ENCODE measurements around the gene CCDC17. TPM values are rescaled to one million over a fixed set of nuclear protein-coding genes. Genes with fewer than 3 reads are reported as not detected.
A peak's percentile ranks its signal among the peaks of the same experiment; 100 is the strongest.

CCDC17 gene
- 1 to 10 TPM; 1.2 to 4.7 (median 1.6) TPM for total RNA-seq

DNA sequence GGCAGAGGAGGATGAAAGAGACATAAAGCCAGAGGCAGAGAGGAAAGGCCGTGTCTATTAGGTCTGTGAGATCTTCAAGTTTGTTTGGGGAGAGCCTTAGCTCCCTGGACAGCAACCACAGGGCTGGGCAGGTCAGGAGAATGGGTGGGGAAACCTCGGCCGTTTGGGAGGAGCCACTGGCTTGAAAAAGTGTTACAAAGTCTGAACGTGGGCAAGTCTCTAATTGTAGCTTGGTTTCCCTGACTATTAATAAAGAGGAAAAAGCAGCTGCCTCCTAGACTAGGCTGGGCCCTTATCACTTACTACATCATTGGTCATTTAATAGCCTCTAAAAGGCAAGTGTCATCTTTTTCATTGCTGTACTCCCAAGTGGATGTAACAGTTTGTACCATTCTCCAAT, at the start of gene CCDC17:
Gene CCDC17 (minus strand): TSS at position 83 of the 400 bp plus-strand sequence. CDS start 145 bp downstream, outside the sequence.
- Histone ChIP-seq H3K9me3 (no peaks in the 10 kb centered on the region), H3K36me3 (peaks cover 0 to 62% of the 10 kb centered on the region in 2 donors), H3K27me3 (no peaks in the 10 kb centered on the region), H3K27ac (peak within 1 kb of the TSS in 3 of 4 donors; percentile 12 to 66 (median 63)), H3K4me3 (peak within 1 kb of the TSS in 1 of 2 donors; percentile 37), H3K4me1 (peaks cover 0 to 40% (median 0%) of the 10 kb centered on the region in 3 donors)
- ATAC-seq: no peak
- TF ChIP-seq POLR2A (IDR thresholded peaks at IDR 0.05): no peak
- TF ChIP-seq, protein P1, sequence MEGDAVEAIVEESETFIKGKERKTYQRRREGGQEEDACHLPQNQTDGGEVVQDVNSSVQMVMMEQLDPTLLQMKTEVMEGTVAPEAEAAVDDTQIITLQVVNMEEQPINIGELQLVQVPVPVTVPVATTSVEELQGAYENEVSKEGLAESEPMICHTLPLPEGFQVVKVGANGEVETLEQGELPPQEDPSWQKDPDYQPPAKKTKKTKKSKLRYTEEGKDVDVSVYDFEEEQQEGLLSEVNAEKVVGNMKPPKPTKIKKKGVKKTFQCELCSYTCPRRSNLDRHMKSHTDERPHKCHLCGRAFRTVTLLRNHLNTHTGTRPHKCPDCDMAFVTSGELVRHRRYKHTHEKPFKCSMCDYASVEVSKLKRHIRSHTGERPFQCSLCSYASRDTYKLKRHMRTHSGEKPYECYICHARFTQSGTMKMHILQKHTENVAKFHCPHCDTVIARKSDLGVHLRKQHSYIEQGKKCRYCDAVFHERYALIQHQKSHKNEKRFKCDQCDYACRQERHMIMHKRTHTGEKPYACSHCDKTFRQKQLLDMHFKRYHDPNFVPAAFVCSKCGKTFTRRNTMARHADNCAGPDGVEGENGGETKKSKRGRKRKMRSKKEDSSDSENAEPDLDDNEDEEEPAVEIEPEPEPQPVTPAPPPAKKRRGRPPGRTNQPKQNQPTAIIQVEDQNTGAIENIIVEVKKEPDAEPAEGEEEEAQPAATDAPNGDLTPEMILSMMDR (IDR thresholded peaks at IDR 0.05): no peak
- TF ChIP-seq EP300 (IDR thresholded peaks at IDR 0.05): no peak
- TF ChIP-seq POLR2AphosphoS5 (IDR thresholded peaks at IDR 0.05): no peak
- 25 to 32% methylated on average over 4 of the region's 4 CpGs for WGBS, 2 donors (ENCODE audit: low coverage in 1 of 2)

DNA sequence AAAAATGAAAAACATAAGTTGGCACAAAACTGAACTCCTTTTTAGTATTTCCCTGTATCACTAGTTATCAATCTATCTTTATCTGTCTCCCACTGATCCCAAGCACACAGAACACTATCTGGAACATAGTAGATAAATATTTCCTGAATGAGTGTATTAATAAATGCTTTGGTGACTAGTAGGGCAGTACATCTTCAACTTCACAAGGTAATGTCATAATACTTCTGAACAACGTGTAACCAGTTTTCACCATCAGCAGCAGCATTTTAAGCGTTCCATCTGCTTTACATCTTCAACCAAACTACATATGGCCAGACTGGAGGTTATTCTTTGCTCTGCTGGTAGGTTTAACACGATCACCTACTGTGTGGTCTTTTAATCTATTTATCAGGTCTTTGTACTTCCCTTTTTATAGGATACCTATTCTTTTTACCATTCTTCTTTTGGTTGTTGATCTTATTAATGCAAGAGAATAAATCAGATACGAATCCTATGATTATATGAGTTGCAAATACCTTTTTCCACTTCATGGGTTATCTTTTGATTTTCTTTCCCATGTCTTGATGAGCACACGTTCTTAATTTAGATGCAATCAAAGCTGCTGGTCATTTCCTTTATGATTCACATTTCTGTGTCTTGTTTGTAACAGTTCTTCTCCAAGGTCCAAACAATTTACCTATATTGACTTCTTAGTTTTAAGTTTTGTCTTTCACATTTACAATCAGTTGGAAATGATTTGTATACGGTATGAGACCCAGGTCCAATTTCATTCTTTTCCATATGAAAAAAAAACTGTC, 46.2 kb upstream of the CCDC17 start:
- H3K4me3 ChIP-seq: no peak overlapping the region
- no peaks in the 10 kb centered on the region for H3K9me3 ChIP-seq
- TF ChIP-seq POLR2AphosphoS5 (IDR thresholded peaks at IDR 0.05) (no peak), EP300 (IDR thresholded peaks at IDR 0.05) (no peak), POLR2A (IDR thresholded peaks at IDR 0.05) (no peak)
- TF ChIP-seq, protein P1 (IDR thresholded peaks at IDR 0.05): no peak
- no peak for ATAC-seq
- H3K4me1 ChIP-seq: peaks cover 2 to 85% (median 5%) of the 10 kb centered on the region in 3 donors
- no peaks in the 10 kb centered on the region for H3K27me3 ChIP-seq
- no peak overlapping the region for H3K27ac ChIP-seq
- no peaks in the 10 kb centered on the region for H3K36me3 ChIP-seq
- WGBS, 2 donors (ENCODE audit: low coverage in 1 of 2): 35 to 70% methylated on average over 6 of the region's 6 CpGs

DNA sequence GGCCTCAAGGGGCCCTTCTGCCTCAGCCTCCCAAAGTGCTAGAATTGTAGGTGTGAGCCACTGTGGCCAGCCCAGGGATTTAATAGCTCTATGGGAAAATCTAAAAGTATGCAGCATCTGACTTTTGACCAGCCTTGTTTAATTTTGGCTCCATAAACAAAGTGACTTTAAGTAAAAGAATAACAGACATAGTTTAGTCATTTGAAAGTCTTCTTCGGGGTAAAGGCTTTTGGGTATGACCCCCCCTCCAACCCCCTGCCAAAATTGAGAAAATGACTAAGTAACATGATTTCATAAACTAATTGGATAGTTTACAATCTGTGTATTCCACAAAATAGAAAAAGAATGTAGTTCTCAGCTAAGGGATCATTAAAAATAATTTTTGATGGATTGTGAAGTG, 45.5 kb upstream of the CCDC17 start:
- ATAC-seq: no peak
- Histone ChIP-seq H3K27ac (no peak overlapping the region), H3K27me3 (no peaks in the 10 kb centered on the region), H3K9me3 (no peaks in the 10 kb centered on the region), H3K4me3 (no peak overlapping the region), H3K36me3 (no peaks in the 10 kb centered on the region), H3K4me1 (peaks cover 2 to 78% (median 5%) of the 10 kb centered on the region in 3 donors)
- TF ChIP-seq, protein P1 (IDR thresholded peaks at IDR 0.05): no peak
- no peak for TF ChIP-seq POLR2A (IDR thresholded peaks at IDR 0.05)
- no peak for TF ChIP-seq EP300 (IDR thresholded peaks at IDR 0.05)
- no peak for TF ChIP-seq POLR2AphosphoS5 (IDR thresholded peaks at IDR 0.05)
- 9 to 15% methylated on average over 1 of the region's 1 CpG for WGBS, 2 donors (ENCODE audit: low coverage in 1 of 2)

DNA sequence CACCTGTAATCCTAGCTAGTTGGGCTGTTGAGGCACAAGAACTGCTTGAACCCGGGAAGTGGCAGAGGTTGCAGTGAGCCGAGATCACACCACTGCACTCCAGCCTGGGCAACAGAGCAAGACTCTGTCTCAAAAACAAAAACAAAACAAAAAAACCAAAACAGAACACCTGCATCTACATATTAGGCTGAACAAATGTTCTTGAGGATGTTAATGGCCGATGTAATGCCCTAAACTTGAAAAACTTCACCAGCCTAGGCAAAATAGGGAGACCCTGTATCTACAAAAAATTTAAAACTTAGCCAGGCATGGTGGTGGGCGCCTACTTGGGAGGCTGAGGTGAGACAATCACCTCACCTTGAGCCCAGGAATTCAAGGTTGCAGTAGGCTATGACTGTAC, 44.7 kb upstream of the CCDC17 start:
- Histone ChIP-seq H3K36me3 (no peaks in the 10 kb centered on the region), H3K27me3 (no peaks in the 10 kb centered on the region), H3K4me3 (no peak overlapping the region), H3K27ac (no peak overlapping the region), H3K4me1 (peaks cover 2 to 70% (median 5%) of the 10 kb centered on the region in 3 donors), H3K9me3 (no peaks in the 10 kb centered on the region)
- no peak for ATAC-seq
- WGBS, 2 donors (ENCODE audit: low coverage in 1 of 2): 93 to 100% methylated on average over 3 to 4 of the region's 4 CpGs
- TF ChIP-seq EP300 (IDR thresholded peaks at IDR 0.05): no peak
- no peak for TF ChIP-seq POLR2AphosphoS5 (IDR thresholded peaks at IDR 0.05)
- TF ChIP-seq, protein P1 (IDR thresholded peaks at IDR 0.05): no peak
- TF ChIP-seq POLR2A (IDR thresholded peaks at IDR 0.05): no peak

Data from gastroesophageal sphincter (tissue), 4 donors.